Endothelial cell (in vitro differentiated cells): Measurements from ENCODE around the gene EPHA6. TPM values are rescaled to one million over a fixed set of nuclear protein-coding genes. Genes with fewer than 3 reads are reported as not detected.

Experiments used
- DNase-seq: peaks from one replicate; pipeline ENCODE4 v3.0.0; 2021; ENCODE audit warnings: low spot score
- H3K27ac Mint-ChIP-seq: one replicate; pipeline ENCODE4 v1.8.0; 2021; ENCODE audit warnings: mixed read lengths, inconsistent platforms; ENCODE audit not compliant: unreplicated experiment
- H3K27me3 Mint-ChIP-seq: one replicate; pipeline ENCODE4 v1.8.0; 2021; ENCODE audit warnings: mild to moderate bottlenecking, moderate library complexity, mixed read lengths, inconsistent platforms; ENCODE audit not compliant: unreplicated experiment
- H3K36me3 Mint-ChIP-seq: one replicate; pipeline ENCODE4 v1.8.0; 2021; ENCODE audit warnings: mild to moderate bottlenecking, low read depth, mixed read lengths, inconsistent platforms; ENCODE audit not compliant: unreplicated experiment
- H3K4me1 Mint-ChIP-seq: one replicate; pipeline ENCODE4 v1.8.0; 2021; ENCODE audit warnings: mild to moderate bottlenecking, mixed read lengths, inconsistent platforms; ENCODE audit not compliant: unreplicated experiment
- H3K4me3 Mint-ChIP-seq: one replicate; pipeline ENCODE4 v1.8.0; 2021; ENCODE audit warnings: mild to moderate bottlenecking, mixed read lengths, inconsistent platforms; ENCODE audit not compliant: unreplicated experiment
- H3K9me3 Mint-ChIP-seq: one replicate; pipeline ENCODE4 v1.8.0; 2021; ENCODE audit warnings: mixed read lengths, inconsistent platforms; ENCODE audit not compliant: unreplicated experiment
- total RNA-seq: library from RNA; stranded (reverse); fragmentation: NEBNext Ultra II Directional; extraction: Animal tissue kit (Norgen Biotek cat#: 25700); gene quantifications from one replicate; pipeline ENCODE4 v1.2.1, GENCODE V29; 2021; ENCODE audit not compliant: unreplicated experiment
- TF ChIP-seq, protein P1 (sequence below): fragments of 200-600 bp; sonication (generic); IDR thresholded peaks from one replicate; pipeline ENCODE4 v1.5.0; 2021; ENCODE audit warnings: antibody characterized with exemption; ENCODE audit not compliant: unreplicated experiment

The EPHA6 gene
- total RNA-seq, 1 donor from 2014 or later, result 21.8 TPM

DNA sequence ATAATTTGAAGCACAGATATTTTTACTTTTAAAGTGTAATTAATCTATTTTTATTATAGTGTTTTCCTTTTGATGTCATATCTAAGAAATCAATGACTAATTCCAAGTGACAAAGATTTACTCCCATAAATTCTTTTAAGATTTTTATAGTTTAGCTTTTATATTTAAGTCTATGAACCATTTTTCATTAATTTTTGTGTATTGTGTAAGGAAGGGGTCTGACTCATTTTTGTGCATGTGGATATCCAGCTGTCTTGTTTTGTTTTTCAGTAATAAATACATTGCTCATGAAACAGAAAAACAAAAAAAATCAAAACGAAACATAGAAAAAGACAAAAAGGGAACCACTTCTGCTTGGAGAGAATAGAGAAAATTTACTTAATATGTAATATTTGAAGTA, 145.1 kb downstream of the EPHA6 start:
- H3K36me3 Mint-ChIP-seq, result no peaks in the 10 kb centered on the region
- TF ChIP-seq, protein P1, sequence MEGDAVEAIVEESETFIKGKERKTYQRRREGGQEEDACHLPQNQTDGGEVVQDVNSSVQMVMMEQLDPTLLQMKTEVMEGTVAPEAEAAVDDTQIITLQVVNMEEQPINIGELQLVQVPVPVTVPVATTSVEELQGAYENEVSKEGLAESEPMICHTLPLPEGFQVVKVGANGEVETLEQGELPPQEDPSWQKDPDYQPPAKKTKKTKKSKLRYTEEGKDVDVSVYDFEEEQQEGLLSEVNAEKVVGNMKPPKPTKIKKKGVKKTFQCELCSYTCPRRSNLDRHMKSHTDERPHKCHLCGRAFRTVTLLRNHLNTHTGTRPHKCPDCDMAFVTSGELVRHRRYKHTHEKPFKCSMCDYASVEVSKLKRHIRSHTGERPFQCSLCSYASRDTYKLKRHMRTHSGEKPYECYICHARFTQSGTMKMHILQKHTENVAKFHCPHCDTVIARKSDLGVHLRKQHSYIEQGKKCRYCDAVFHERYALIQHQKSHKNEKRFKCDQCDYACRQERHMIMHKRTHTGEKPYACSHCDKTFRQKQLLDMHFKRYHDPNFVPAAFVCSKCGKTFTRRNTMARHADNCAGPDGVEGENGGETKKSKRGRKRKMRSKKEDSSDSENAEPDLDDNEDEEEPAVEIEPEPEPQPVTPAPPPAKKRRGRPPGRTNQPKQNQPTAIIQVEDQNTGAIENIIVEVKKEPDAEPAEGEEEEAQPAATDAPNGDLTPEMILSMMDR, result no peak
- H3K4me3 Mint-ChIP-seq, result no peak overlapping the region
- H3K9me3 Mint-ChIP-seq, result no peaks in the 10 kb centered on the region
- no peaks in the 10 kb centered on the region for H3K27me3 Mint-ChIP-seq
- DNase-seq, result no peak
- no peaks in the 10 kb centered on the region for H3K4me1 Mint-ChIP-seq
- no peak overlapping the region for H3K27ac Mint-ChIP-seq

DNA sequence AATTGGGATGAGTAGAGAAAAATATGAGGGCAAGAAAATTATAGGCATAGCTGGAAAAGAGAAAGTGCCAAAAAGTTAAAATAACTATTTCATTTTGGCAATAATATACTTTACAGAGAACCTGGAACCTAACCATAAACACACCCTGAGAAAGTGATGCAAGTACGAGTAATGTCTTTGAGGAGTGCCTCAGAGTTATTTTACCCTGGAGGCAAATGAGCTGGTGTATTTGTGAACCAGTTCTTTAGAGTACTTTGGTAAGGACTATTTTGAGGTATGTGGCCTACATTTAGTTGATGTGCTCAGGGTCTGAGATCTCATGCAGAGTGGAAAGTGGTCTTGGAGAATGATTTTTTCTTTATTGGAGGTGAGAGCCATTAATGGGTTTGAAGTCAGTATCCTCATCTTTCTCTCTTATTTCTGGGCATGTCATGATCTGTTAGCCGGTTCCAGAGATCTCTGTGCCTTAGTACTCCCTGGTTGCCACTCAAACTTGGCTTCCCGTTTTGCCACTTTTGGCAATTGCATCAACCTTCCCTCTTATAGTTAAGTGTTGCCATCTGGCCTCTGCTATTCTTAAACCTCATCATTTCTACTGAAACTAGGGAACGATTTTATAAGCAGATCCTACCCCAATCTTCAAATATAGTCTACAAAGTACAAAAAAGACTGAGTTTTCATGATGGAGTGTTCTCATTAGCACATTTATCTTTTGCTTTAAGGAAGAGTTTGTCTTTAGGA, 145.7 kb downstream of the EPHA6 start:
- H3K4me3 Mint-ChIP-seq, result no peak overlapping the region
- TF ChIP-seq, protein P1, result no peak

DNA sequence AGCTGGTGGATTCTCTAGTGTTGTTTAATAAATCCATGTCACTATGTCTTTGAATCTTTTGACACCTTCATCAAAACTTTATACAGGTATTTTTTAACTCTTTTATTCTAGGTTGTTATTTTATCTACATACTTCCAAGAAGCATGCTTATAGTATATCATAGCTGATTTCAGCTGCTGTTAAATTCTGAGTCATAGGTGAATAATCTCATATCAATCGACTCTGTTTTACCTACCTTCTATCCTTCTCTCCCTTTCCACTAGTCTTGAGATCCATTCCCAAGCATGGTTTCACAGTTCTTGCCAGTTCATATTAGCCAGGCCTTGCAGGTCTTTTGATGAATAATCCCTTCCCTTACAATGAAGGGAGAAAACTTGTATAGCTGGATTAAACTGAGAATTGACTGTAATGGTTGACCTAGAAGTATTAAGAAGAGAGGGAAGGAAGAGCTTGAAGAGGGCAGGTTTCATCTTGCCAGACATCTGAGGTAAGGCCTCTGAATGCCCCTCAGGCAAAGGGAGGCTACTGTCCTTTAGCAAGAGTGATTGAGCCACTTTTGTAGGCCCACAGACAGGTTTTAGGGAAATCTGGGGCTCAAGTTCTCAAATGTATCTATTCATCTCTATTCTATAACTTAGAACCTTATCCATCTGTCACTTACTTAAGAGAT, 146.4 kb downstream of the EPHA6 start:
- no peak overlapping the region for H3K4me3 Mint-ChIP-seq
- TF ChIP-seq, protein P1, result no peak
- no peaks in the 10 kb centered on the region for H3K36me3 Mint-ChIP-seq
- H3K27me3 Mint-ChIP-seq, result no peaks in the 10 kb centered on the region
- no peaks in the 10 kb centered on the region for H3K4me1 Mint-ChIP-seq
- H3K27ac Mint-ChIP-seq, result no peak overlapping the region
- no peak for DNase-seq
- no peaks in the 10 kb centered on the region for H3K9me3 Mint-ChIP-seq

More for the DNA sequence above, 145.7 kb downstream of the EPHA6 start:
- Mint-ChIP-seq H3K4me1 (no peaks in the 10 kb centered on the region), H3K36me3 (no peaks in the 10 kb centered on the region), H3K9me3 (no peaks in the 10 kb centered on the region), H3K27me3 (no peaks in the 10 kb centered on the region), H3K27ac (no peak overlapping the region)
- no peak for DNase-seq

DNA sequence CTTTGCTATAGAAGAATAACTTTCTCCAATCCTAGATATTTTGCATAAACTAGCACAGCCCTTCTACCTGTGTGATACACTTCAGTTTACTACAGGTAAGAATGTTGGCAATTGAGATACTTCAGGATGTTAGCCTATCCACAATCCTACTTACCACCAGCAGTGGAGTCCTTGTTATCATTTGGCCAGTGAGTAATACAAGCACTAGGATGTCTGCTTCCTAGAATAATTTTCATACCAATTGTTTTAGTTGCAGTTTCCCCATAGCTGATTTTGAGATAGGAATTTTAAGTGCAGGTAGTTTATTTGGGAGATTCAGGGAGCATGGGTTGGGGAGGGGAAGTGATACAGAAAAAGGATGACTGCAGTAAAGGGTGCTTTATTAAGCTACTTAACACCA, 147.2 kb downstream of the EPHA6 start:
- TF ChIP-seq, protein P1, result no peak
- Mint-ChIP-seq H3K36me3 (no peaks in the 10 kb centered on the region), H3K9me3 (no peaks in the 10 kb centered on the region), H3K27me3 (no peaks in the 10 kb centered on the region), H3K27ac (no peak overlapping the region), H3K4me3 (no peak overlapping the region), H3K4me1 (no peaks in the 10 kb centered on the region)
- DNase-seq, result no peak

DNA sequence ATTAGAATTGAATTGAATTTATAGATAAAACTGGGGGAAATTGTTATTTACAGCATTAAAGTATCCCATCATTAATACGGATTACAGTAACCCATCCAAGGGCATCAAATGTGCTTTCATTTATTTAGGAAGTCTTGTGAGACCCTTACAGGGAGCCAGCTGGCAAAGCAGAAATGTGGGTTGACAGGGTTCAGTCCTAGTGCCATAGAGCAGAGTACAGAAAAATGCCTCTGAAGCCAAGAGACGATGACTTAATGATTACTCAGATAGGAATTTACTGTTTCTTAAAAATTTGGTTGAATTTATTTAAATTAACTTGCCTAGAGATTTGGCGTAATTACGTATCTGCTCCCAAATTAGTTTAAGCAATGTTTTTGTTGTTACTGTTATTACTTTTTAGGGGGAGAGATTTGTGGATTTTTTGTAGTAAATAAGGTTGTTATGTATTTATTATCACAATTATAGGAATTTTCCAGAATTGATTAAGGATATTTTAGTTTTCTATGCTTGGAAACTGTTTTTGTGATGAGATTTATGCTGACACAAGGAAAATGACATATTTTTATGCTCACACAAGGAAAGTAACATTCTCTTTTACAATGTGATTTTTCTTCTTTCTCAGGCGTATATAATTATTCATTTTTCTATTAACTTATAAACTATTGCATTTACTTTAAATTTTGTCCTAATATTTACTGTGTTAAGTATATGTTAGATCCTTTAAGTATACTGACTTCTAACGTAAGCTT, 152.0 kb downstream of the EPHA6 start:
- Mint-ChIP-seq H3K9me3 (no peaks in the 10 kb centered on the region), H3K4me3 (no peak overlapping the region), H3K4me1 (no peaks in the 10 kb centered on the region), H3K36me3 (no peaks in the 10 kb centered on the region), H3K27ac (no peak overlapping the region), H3K27me3 (no peaks in the 10 kb centered on the region)
- TF ChIP-seq, protein P1, result no peak
- no peak for DNase-seq
